Stomach (tissue), 9 donors: Measurements from ENCODE around the gene DLG2. TPM values are rescaled to one million over a fixed set of nuclear protein-coding genes. Genes with fewer than 3 reads are reported as not detected.

Experiments
- DNase-seq, 2 donors: peaks; one replicate each; pipeline versions ENCODE4 v3.0.0 to v3.0.0-alpha.2; 2013 to 2019
- H3K27ac ChIP-seq, 5 donors: fragments of 200-600 bp in 4 of 5; sonication (generic) in 4 of 5; one replicate each; pipeline ENCODE4 v1.5.1; 2013 to 2019; ENCODE audit warnings: mild to moderate bottlenecking in 1 of 5, moderate library complexity in 1 of 5
- H3K27me3 ChIP-seq, 3 donors: fragments of 200-600 bp; sonication (generic); one replicate each; pipeline ENCODE4 v1.5.1; 2017 to 2019; ENCODE audit warnings: mixed run types in 1 of 3
- H3K36me3 ChIP-seq, 4 donors: fragments of 200-600 bp; sonication (generic); 1 replicate in 3 of 4; 2 replicates in 1 of 4; pipeline ENCODE4 v1.5.1; 2016 to 2019
- H3K4me1 ChIP-seq, 4 donors: fragments of 200-600 bp; sonication (generic); one replicate each; pipeline ENCODE4 v1.5.1; 2016 to 2019
- H3K4me3 ChIP-seq, 4 donors: fragments of 200-600 bp; sonication (generic) in 3 of 4; one replicate each; pipeline ENCODE4 v1.5.1; 2016 to 2019; ENCODE audit warnings: mild to moderate bottlenecking in 1 of 4
- H3K9me3 ChIP-seq, 4 donors: fragments of 200-600 bp; sonication (generic); one replicate each; pipeline ENCODE4 v1.5.1; 2016 to 2019
- EP300 ChIP-seq: sonication (generic); formaldehyde crosslinking; IDR thresholded peaks from one replicate; pipeline ENCODE4 v1.6.1; 2017; ENCODE audit warnings: antibody characterized with exemption
- POLR2A ChIP-seq, 4 donors: fragments of 450-650 bp; IDR thresholded peaks; one replicate each; pipeline ENCODE4 v1.6.1; 2016; ENCODE audit warnings: antibody characterized with exemption in 4 of 4, control low read depth in 2 of 4, mild to moderate bottlenecking in 1 of 4, moderate library complexity in 1 of 4
- POLR2AphosphoS5 ChIP-seq, 3 donors: sonication (generic); formaldehyde crosslinking; IDR thresholded peaks; one replicate each; pipeline ENCODE4 v1.6.1; 2016; ENCODE audit warnings: antibody characterized with exemption in 3 of 3
- WGBS, 5 donors: extraction: QIAGEN DNeasy Blood & Tissue Kit in 3 of 5; methylation state at CpG; one replicate each; pipeline versions ENCODE4 v1.1.5 to v1.1.7; 2013 to 2018; 5-methylcytosine and 5-hydroxymethylcytosine counted together
- intact Hi-C: fragments of 100-400 bp; cut with DNase I; formaldehyde crosslinking; loops from one replicate; pipeline ENCODE4 v1.15.1; 2023; ENCODE audit warnings: low total_unique reads
- polyA plus RNA-seq, 3 donors: library from polyadenylated mRNA; stranded (reverse); fragments of 200-250 nt; gene quantifications; one replicate each; pipeline ENCODE4 v1.2.3, GENCODE V29; 2013
- total RNA-seq, 5 donors: library from RNA; depleted of rRNA; stranded (reverse); fragments of >200 nt; gene quantifications; one replicate each; pipeline versions ENCODE4 v1.1.0 to v1.2.3, GENCODE V29; 2014 to 2016
- TF ChIP-seq, protein P1 (sequence below), 7 experiments: fragments of 450-650 bp in 4 of 7; fragments of 200-600 bp in 3 of 7; sonication (generic) in 3 of 7; IDR thresholded peaks; one replicate each; pipeline ENCODE4 v1.5.1; 2016 to 2019; ENCODE audit warnings: antibody characterized with exemption in 7 of 7, control low read depth in 2 of 7, mild to moderate bottlenecking in 1 of 7
- donor health status: healthy with polysubstance abuse.
- donor health status: Bipolar disorder and iron deficiency.
- donor health status: healthy.

DLG2 gene
- total and polyA plus RNA-seq, 8 donors = 1.3 to 19.1 (median 3.5) TPM

DNA sequence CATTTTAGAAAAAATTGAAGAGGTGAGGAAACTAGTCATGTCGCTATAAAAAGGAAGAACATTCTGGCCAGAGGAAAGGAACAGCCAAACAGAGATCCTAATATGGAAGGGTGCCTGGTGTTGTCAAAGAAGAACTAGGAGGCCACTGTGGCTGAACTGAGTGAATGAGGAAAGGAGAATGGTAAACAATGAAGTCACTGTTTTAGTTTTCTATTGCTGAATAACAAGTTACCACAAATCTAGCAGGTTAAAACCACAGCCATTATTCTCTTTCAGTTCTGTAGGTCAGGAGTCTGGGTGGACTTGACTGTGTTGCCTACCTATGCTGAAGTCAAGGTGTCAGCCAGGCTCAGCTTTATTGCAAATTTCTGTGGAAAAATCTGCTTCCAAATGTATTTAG, 1791.7 kb downstream of the DLG2 start:
- intact Hi-C loops = no loop called here
- WGBS, 5 donors = 44 to 75% (median 61%) methylated on average over 1 of the region's 1 CpG

DNA sequence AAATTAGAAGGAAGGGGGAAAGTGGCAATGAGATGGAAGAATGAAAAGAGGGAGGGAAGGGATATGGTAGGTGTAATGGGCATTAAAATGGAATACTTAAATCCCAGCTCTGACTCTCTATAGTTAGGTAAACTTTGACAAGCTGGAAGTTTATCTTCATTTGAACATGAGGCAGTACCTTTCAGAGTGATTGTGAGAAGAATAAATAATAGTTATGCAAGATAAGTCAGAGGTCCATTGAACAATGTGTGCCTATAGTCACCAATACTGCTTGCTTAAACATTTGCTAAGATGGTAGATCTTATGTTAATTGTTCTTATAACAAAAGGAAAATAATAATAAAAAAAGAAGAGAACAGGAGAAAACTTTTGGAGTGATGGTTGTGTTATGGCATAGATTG, 1795.2 kb downstream of the DLG2 start:
- H3K27ac ChIP-seq = no peak overlapping the region
- H3K4me3 ChIP-seq = no peak overlapping the region
- no peak for DNase-seq
- H3K9me3 ChIP-seq = no peaks in the 10 kb centered on the region
- H3K27me3 ChIP-seq = no peaks in the 10 kb centered on the region
- H3K4me1 ChIP-seq = peaks cover 0 to 43% (median 13%) of the 10 kb centered on the region in 4 donors
- intact Hi-C loops = no loop called here
- TF ChIP-seq POLR2A (IDR thresholded peaks at IDR 0.05) (no peak), POLR2AphosphoS5 (IDR thresholded peaks at IDR 0.05) (no peak), EP300 (no peak)
- TF ChIP-seq, protein P1, sequence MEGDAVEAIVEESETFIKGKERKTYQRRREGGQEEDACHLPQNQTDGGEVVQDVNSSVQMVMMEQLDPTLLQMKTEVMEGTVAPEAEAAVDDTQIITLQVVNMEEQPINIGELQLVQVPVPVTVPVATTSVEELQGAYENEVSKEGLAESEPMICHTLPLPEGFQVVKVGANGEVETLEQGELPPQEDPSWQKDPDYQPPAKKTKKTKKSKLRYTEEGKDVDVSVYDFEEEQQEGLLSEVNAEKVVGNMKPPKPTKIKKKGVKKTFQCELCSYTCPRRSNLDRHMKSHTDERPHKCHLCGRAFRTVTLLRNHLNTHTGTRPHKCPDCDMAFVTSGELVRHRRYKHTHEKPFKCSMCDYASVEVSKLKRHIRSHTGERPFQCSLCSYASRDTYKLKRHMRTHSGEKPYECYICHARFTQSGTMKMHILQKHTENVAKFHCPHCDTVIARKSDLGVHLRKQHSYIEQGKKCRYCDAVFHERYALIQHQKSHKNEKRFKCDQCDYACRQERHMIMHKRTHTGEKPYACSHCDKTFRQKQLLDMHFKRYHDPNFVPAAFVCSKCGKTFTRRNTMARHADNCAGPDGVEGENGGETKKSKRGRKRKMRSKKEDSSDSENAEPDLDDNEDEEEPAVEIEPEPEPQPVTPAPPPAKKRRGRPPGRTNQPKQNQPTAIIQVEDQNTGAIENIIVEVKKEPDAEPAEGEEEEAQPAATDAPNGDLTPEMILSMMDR (IDR thresholded peaks at IDR 0.05) = no peak
- H3K36me3 ChIP-seq = no peaks in the 10 kb centered on the region

More for the DNA sequence above, 1791.7 kb downstream of the DLG2 start:
- peak in 1 of 2 donors; percentile 14 for DNase-seq
- peak overlapping the region in 4 of 5 donors; percentile 8 to 39 (median 24) for H3K27ac ChIP-seq
- no peak overlapping the region for H3K4me3 ChIP-seq
- no peaks in the 10 kb centered on the region for H3K36me3 ChIP-seq
- TF ChIP-seq POLR2AphosphoS5 (IDR thresholded peaks at IDR 0.05) = no peak
- TF ChIP-seq EP300 = no peak
- peaks cover 0 to 54% (median 14%) of the 10 kb centered on the region in 4 donors for H3K4me1 ChIP-seq
- H3K9me3 ChIP-seq = no peaks in the 10 kb centered on the region
- H3K27me3 ChIP-seq = no peaks in the 10 kb centered on the region

- WGBS, 5 donors = 48 to 63% (median 53%) methylated on average over 5 of the region's 5 CpGs
- TF ChIP-seq POLR2A (IDR thresholded peaks at IDR 0.05) (no peak), POLR2AphosphoS5 (IDR thresholded peaks at IDR 0.05) (no peak), EP300 (no peak)
- TF ChIP-seq, protein P1 (IDR thresholded peaks at IDR 0.05) = peak in 5 of 7 experiments; percentile 25 to 43 (median 39)
- no peaks in the 10 kb centered on the region for H3K9me3 ChIP-seq
- no peaks in the 10 kb centered on the region for H3K36me3 ChIP-seq
- intact Hi-C loops = no loop called here
- peak overlapping the region; percentile 18 to 36 (median 30) for H3K4me3 ChIP-seq
- no peaks in the 10 kb centered on the region for H3K27me3 ChIP-seq
- DNase-seq = peak in 1 of 2 donors; percentile 70
- H3K27ac ChIP-seq = peak overlapping the region in 1 of 5 donors; percentile 35
- H3K4me1 ChIP-seq = peaks cover 0 to 19% (median 5%) of the 10 kb centered on the region in 4 donors
Measured at GRCh38 chr11:83827940-83828554, 1799.1 kb downstream of the DLG2 start.

GRCh38 chr11:83827520-83827919, 1799.6 kb downstream of the DLG2 start:
- no peak for DNase-seq
- WGBS, 5 donors = 55 to 72% (median 70%) methylated on average over 3 of the region's 3 CpGs
- no peak overlapping the region for H3K27ac ChIP-seq
- H3K36me3 ChIP-seq = no peaks in the 10 kb centered on the region
- H3K4me3 ChIP-seq = no peak overlapping the region
- intact Hi-C loops = no loop called here
- H3K27me3 ChIP-seq = no peaks in the 10 kb centered on the region
- H3K4me1 ChIP-seq = peaks cover 0 to 14% (median 5%) of the 10 kb centered on the region in 4 donors
- no peaks in the 10 kb centered on the region for H3K9me3 ChIP-seq
- TF ChIP-seq, protein P1 (IDR thresholded peaks at IDR 0.05) = no peak
- TF ChIP-seq POLR2A (IDR thresholded peaks at IDR 0.05) = no peak
- TF ChIP-seq POLR2AphosphoS5 (IDR thresholded peaks at IDR 0.05) = no peak
- no peak for TF ChIP-seq EP300

- intact Hi-C loops = no loop called here
Measured at GRCh38 chr11:83826078-83826477, 1801.1 kb downstream of the DLG2 start.

More at GRCh38 chr11:83826078-83826477, 1801.1 kb downstream of the DLG2 start:
- no peaks in the 10 kb centered on the region for H3K36me3 ChIP-seq
- no peaks in the 10 kb centered on the region for H3K9me3 ChIP-seq
- no peak overlapping the region for H3K27ac ChIP-seq
- no peaks in the 10 kb centered on the region for H3K27me3 ChIP-seq
- DNase-seq = no peak
- TF ChIP-seq POLR2A (IDR thresholded peaks at IDR 0.05) = no peak
- TF ChIP-seq POLR2AphosphoS5 (IDR thresholded peaks at IDR 0.05) = no peak
- TF ChIP-seq, protein P1 (IDR thresholded peaks at IDR 0.05) = no peak
- TF ChIP-seq EP300 = no peak
- no peak overlapping the region for H3K4me3 ChIP-seq
- peaks cover 0 to 4% (median under 1%) of the 10 kb centered on the region in 4 donors for H3K4me1 ChIP-seq
